Kidney (tissue), 14 donors: ENCODE data around the gene GPR12. TPM values are rescaled to one million over a fixed set of nuclear protein-coding genes. Genes with fewer than 3 reads are reported as not detected.

Experiments used
- DNase-seq, 5 donors: peaks; one replicate each; pipeline ENCODE4 v3.0.0-alpha.2; 2013 to 2020
- FAIRE-seq: peaks from 2 replicates; lab custom pipeline; 2012; peaks lifted over from hg19 to GRCh38; lab: Jason Lieb, UNC
- H3K27ac ChIP-seq, 2 donors: one replicate each; pipeline ENCODE4 v1.7.0; 2013; ENCODE audit warnings: low read depth in 2 of 2, low read length in 2 of 2, inconsistent platforms in 1 of 2
- H3K27me3 ChIP-seq: one replicate; pipeline ENCODE4 v1.7.1; 2013; ENCODE audit warnings: low read length, inconsistent platforms; ENCODE audit not compliant: control insufficient read depth, insufficient read depth
- H3K36me3 ChIP-seq, 3 donors: one replicate each; pipeline versions ENCODE4 v1.7.0 to v1.7.1; 2013; ENCODE audit warnings: low read length in 3 of 3, control low read depth in 1 of 3, inconsistent platforms in 1 of 3; ENCODE audit not compliant: insufficient read depth in 3 of 3, control insufficient read depth in 2 of 3
- H3K4me1 ChIP-seq, 3 donors: one replicate each; pipeline versions ENCODE4 v1.7.0 to v1.7.1; 2013; ENCODE audit warnings: low read length in 3 of 3, inconsistent platforms in 1 of 3, low read depth in 1 of 3; ENCODE audit not compliant: control insufficient read depth in 2 of 3, insufficient read depth in 2 of 3
- H3K4me3 ChIP-seq, 3 donors: one replicate each; pipeline versions ENCODE4 v1.7.0 to v1.8.1; 2013; ENCODE audit warnings: low read length in 3 of 3, control low read depth in 1 of 3, inconsistent platforms in 1 of 3
- H3K9ac ChIP-seq, 3 donors: one replicate each; pipeline versions ENCODE4 v1.7.0 to v1.7.1; 2013; ENCODE audit warnings: low read length in 3 of 3, control low read depth in 1 of 3, inconsistent platforms in 1 of 3
- H3K9me3 ChIP-seq, 3 donors: one replicate each; pipeline versions ENCODE4 v1.7.0 to v1.7.1; 2013; ENCODE audit warnings: low read length in 3 of 3, control low read depth in 1 of 3, inconsistent platforms in 1 of 3; ENCODE audit not compliant: control insufficient read depth in 2 of 3, insufficient read depth in 1 of 3
- intact Hi-C: fragments of 100-400 bp; cut with DNase I; formaldehyde crosslinking; loops from one replicate; pipeline ENCODE4 v1.11.1; 2022
- polyA plus RNA-seq: library from polyadenylated mRNA; stranded (reverse); fragments of 350-450 nt; fragmentation: Illumina TruSeq; extraction: RNeasy Lipid Tissue Mini Kit (QIAGEN cat#74804); gene quantifications from one replicate; pipeline ENCODE4 v1.2.3, GENCODE V29; 2014; ENCODE audit warnings: low read depth, low replicate concordance; ENCODE audit not compliant: insufficient read depth
- total RNA-seq: library from RNA; stranded (reverse); fragmentation: NEBNext Ultra II Directional; extraction: Animal tissue kit (Norgen Biotek cat#: 25700); gene quantifications from one replicate; pipeline ENCODE4 v1.2.1, GENCODE V29; 2021
- TF ChIP-seq, protein P1 (sequence below): IDR thresholded peaks from 3 replicates; pipeline ENCODE4 v1.5.1; 2012; ENCODE audit warnings: mild to moderate bottlenecking, moderate library complexity, borderline replicate concordance; ENCODE audit not compliant: insufficient read depth; ENCODE audit errors: extremely low read depth
- donor health status: control.
- donor health status: control.
- donor health status: control.
- donor health status: control.
- donor health status: control.
- donor health status: DM: yes; HTN: yes; CAD: no.
- donor health status: Normal renal cell carcinoma (clear cell type).

The GPR12 gene
- total and polyA plus RNA-seq, 2 donors from 2014 or later: not detected

DNA sequence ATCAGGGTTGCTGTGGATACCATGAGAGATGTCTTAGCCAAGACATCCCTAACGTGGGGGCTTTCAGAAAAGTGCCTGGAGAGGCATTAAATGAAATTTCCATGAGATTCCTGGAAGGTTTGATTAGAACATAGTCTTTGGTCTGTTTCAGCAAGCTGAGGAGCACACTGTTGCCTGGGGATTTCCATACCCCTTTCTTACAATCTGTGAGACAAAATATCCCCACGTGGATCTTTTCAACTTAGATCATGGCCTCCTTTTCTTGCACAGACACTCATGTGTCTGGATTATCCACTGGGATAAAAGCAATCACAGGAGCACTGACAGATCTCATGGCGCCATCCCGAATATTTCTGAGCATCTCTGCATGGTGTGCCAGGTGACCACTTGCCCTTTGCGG, 41.7 kb downstream of the GPR12 start:
- no peak for FAIRE-seq
- TF ChIP-seq, protein P1, sequence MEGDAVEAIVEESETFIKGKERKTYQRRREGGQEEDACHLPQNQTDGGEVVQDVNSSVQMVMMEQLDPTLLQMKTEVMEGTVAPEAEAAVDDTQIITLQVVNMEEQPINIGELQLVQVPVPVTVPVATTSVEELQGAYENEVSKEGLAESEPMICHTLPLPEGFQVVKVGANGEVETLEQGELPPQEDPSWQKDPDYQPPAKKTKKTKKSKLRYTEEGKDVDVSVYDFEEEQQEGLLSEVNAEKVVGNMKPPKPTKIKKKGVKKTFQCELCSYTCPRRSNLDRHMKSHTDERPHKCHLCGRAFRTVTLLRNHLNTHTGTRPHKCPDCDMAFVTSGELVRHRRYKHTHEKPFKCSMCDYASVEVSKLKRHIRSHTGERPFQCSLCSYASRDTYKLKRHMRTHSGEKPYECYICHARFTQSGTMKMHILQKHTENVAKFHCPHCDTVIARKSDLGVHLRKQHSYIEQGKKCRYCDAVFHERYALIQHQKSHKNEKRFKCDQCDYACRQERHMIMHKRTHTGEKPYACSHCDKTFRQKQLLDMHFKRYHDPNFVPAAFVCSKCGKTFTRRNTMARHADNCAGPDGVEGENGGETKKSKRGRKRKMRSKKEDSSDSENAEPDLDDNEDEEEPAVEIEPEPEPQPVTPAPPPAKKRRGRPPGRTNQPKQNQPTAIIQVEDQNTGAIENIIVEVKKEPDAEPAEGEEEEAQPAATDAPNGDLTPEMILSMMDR: no peak
- DNase-seq: no peak
- no peaks in the 10 kb centered on the region for H3K9me3 ChIP-seq
- no peak overlapping the region for H3K27ac ChIP-seq
- no peak overlapping the region for H3K4me3 ChIP-seq
- no peak overlapping the region for H3K9ac ChIP-seq
- intact Hi-C loops: loop anchor here (10.0 kb wide), 1 partner anchor 216 kb away; no protein-coding TSS in a partner anchor
- no peaks in the 10 kb centered on the region for H3K4me1 ChIP-seq
- no peaks in the 10 kb centered on the region for H3K27me3 ChIP-seq
- H3K36me3 ChIP-seq: no peaks in the 10 kb centered on the region

DNA sequence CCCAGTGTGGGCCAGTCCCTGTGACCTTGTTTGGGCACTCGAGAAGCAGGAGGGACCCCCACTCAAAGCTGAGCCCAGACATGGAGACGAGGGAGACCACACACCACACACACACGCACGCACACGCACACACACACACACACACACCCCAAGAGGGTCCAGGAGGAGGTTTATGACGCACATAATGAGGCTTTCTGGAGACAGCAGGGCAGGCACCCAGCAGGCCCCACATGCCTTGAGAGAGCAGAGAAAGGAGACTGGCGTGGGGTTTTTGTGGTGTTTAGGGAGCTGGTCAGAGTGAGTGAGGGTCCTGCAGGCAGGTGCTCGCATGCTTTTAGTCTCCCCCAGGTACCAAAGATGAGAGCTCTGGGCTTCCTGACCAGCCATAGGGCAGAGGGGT, 42.4 kb downstream of the GPR12 start:
- intact Hi-C loops: loop anchor here (10.0 kb wide), 1 partner anchor 217 kb away; no protein-coding TSS in a partner anchor
- Histone ChIP-seq H3K9ac (no peak overlapping the region), H3K9me3 (no peaks in the 10 kb centered on the region), H3K27me3 (no peaks in the 10 kb centered on the region), H3K27ac (no peak overlapping the region), H3K4me3 (no peak overlapping the region), H3K4me1 (no peaks in the 10 kb centered on the region), H3K36me3 (no peaks in the 10 kb centered on the region)
- TF ChIP-seq, protein P1: no peak
- no peak for FAIRE-seq
- no peak for DNase-seq

DNA sequence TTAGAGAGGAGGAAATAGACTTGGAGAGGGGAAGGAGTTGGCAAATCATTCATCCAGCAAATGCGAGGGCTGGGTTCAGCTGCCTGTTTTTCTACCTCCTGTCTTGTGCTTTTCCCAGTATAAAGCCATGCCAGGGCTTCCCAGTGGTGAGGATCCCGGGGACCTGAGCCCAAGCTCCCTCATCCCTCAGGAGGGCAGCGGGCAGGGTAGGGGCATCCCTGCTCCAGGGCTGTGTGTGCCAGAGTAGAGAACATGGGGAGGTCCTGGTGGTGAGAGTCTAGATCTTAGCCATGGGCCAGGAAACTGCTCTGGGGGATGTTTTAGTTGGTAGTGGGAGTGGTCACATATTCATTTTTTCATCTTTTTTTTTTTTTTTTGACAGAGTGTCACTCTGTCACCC, 43.6 kb downstream of the GPR12 start:
- intact Hi-C loops: loop anchor here (10.0 kb wide), 1 partner anchor 218 kb away; no protein-coding TSS in a partner anchor
- FAIRE-seq (no peak), DNase-seq (no peak)
- no peaks in the 10 kb centered on the region for H3K27me3 ChIP-seq
- H3K4me3 ChIP-seq: no peak overlapping the region
- no peak overlapping the region for H3K27ac ChIP-seq
- H3K9ac ChIP-seq: no peak overlapping the region
- no peaks in the 10 kb centered on the region for H3K9me3 ChIP-seq
- TF ChIP-seq, protein P1: no peak
- no peaks in the 10 kb centered on the region for H3K36me3 ChIP-seq
- H3K4me1 ChIP-seq: no peaks in the 10 kb centered on the region

DNA sequence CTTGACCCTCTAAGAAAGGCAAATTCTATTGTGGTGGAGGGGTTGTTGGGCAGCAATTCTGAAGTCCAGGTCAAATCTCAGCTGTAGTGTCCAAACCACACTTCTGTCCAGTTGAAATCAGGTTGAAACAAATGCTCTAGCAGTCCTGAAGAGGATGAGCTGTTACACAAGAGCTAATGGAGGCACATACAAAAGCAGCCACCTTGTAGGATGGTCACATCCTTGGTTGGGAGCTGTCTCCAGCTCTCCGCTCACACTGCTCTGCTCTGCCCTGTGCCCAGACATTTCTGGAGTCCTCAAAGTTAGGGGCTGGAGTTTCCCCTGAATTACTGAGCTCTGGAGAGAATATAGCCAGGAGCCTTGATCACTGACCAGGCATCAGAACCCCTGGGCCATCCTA, 47.2 kb downstream of the GPR12 start:
- no peaks in the 10 kb centered on the region for H3K36me3 ChIP-seq
- intact Hi-C loops: loop anchor here (10.0 kb wide), 1 partner anchor 221 kb away; no protein-coding TSS in a partner anchor
- TF ChIP-seq, protein P1: no peak
- no peak overlapping the region for H3K4me3 ChIP-seq
- FAIRE-seq (no peak), DNase-seq (no peak)
- H3K9me3 ChIP-seq: no peaks in the 10 kb centered on the region
- no peak overlapping the region for H3K9ac ChIP-seq
- H3K27ac ChIP-seq: no peak overlapping the region
- no peaks in the 10 kb centered on the region for H3K4me1 ChIP-seq
- no peaks in the 10 kb centered on the region for H3K27me3 ChIP-seq
